ENCODE data around the gene MAPKAPK5.
"Not testable (repeated sequence)": the region's sequence is repeated elsewhere in the genome, so short reads cannot be mapped to it uniquely, and the experiment has no call there.

The MAPKAPK5 gene

GRCh38 chr12:111819191-111820158 lies 22.6 kb upstream of the MAPKAPK5 start:
- intact Hi-C loops (cut with micrococcal nuclease): loop anchor here (10.0 kb wide), 2 partner anchors 65 to 205 kb away; no protein-coding TSS in a partner anchor
- no peaks in the 10 kb centered on the region for H3K36me3 Mint-ChIP-seq (ENCODE audit: low read depth)
- no peak overlapping the region for H3K4me3 Mint-ChIP-seq
- H3K27ac Mint-ChIP-seq: no peak overlapping the region
- no peaks in the 10 kb centered on the region for H3K9me3 Mint-ChIP-seq
- peaks cover 1% of the 10 kb centered on the region for H3K27me3 Mint-ChIP-seq
- peaks cover 28% of the 10 kb centered on the region for H3K4me1 Mint-ChIP-seq (ENCODE audit: low read depth)

GRCh38 chr12:111820828-111821227 lies 21.2 kb upstream of the MAPKAPK5 start:
- not testable (repeated sequence) for H3K27me3 Mint-ChIP-seq; H3K4me3 Mint-ChIP-seq; H3K27ac Mint-ChIP-seq; H3K9me3 Mint-ChIP-seq; H3K36me3 Mint-ChIP-seq (ENCODE audit: low read depth)
- H3K4me1 Mint-ChIP-seq (ENCODE audit: low read depth): peaks cover 30% of the 10 kb centered on the region
- intact Hi-C loops (cut with micrococcal nuclease): loop anchor here (10.0 kb wide), 2 partner anchors 64 to 204 kb away; no protein-coding TSS in a partner anchor

- Mint-ChIP-seq H3K27me3 (peaks cover 1% of the 10 kb centered on the region), H3K36me3 (ENCODE audit: low read depth) (no peaks in the 10 kb centered on the region), H3K4me1 (ENCODE audit: low read depth) (peaks cover 42% of the 10 kb centered on the region), H3K4me3 (peak overlapping the region; percentile 51), H3K9me3 (no peaks in the 10 kb centered on the region), H3K27ac (peak overlapping the region; percentile 77)
- intact Hi-C loops (cut with micrococcal nuclease): loop anchor here (10.0 kb wide), 2 partner anchors 62 to 202 kb away; no protein-coding TSS in a partner anchor
These were observed 19.1 kb upstream of the MAPKAPK5 start for GRCh38 chr12:111822886-111823285.

GRCh38 chr12:111823891-111824290 lies 18.1 kb upstream of the MAPKAPK5 start:
- intact Hi-C loops (cut with micrococcal nuclease): loop anchor here (10.0 kb wide), 2 partner anchors 61 to 201 kb away; no protein-coding TSS in a partner anchor
- Mint-ChIP-seq H3K36me3 (ENCODE audit: low read depth) (no peaks in the 10 kb centered on the region), H3K9me3 (no peaks in the 10 kb centered on the region), H3K4me1 (ENCODE audit: low read depth) (peaks cover 42% of the 10 kb centered on the region), H3K4me3 (no peak overlapping the region), H3K27me3 (peaks cover 1% of the 10 kb centered on the region), H3K27ac (no peak overlapping the region)

GRCh38 chr12:111824312-111824711 lies 17.7 kb upstream of the MAPKAPK5 start:
- H3K9me3 Mint-ChIP-seq; H3K4me3 Mint-ChIP-seq; H3K27ac Mint-ChIP-seq; H3K36me3 Mint-ChIP-seq (ENCODE audit: low read depth); H3K27me3 Mint-ChIP-seq: not testable (repeated sequence)
- intact Hi-C loops (cut with micrococcal nuclease): loop anchor here (10.0 kb wide), 2 partner anchors 60 to 200 kb away; no protein-coding TSS in a partner anchor
- peaks cover 42% of the 10 kb centered on the region for H3K4me1 Mint-ChIP-seq (ENCODE audit: low read depth)

- H3K9me3 Mint-ChIP-seq: no peaks in the 10 kb centered on the region
- H3K27me3 Mint-ChIP-seq: no peaks in the 10 kb centered on the region
- intact Hi-C loops (cut with micrococcal nuclease): loop anchor here (10.0 kb wide), 2 partner anchors 59 to 199 kb away; no protein-coding TSS in a partner anchor
- no peak overlapping the region for H3K4me3 Mint-ChIP-seq
- H3K36me3 Mint-ChIP-seq (ENCODE audit: low read depth): no peaks in the 10 kb centered on the region
- H3K4me1 Mint-ChIP-seq (ENCODE audit: low read depth): peaks cover 42% of the 10 kb centered on the region
- H3K27ac Mint-ChIP-seq: peak overlapping the region; percentile 48
These were observed 16.5 kb upstream of the MAPKAPK5 start for GRCh38 chr12:111825509-111825908.

- Mint-ChIP-seq H3K9me3 (no peaks in the 10 kb centered on the region), H3K36me3 (ENCODE audit: low read depth) (no peaks in the 10 kb centered on the region), H3K27ac (peak overlapping the region; percentile 27), H3K27me3 (no peaks in the 10 kb centered on the region), H3K4me1 (ENCODE audit: low read depth) (peaks cover 40% of the 10 kb centered on the region), H3K4me3 (no peak overlapping the region)
- intact Hi-C loops (cut with micrococcal nuclease): loop anchor here (10.0 kb wide), 2 partner anchors 58 to 198 kb away; no protein-coding TSS in a partner anchor
These were observed 15.7 kb upstream of the MAPKAPK5 start for GRCh38 chr12:111826316-111826715.

- Mint-ChIP-seq H3K4me1 (ENCODE audit: low read depth) (peaks cover 34% of the 10 kb centered on the region), H3K9me3 (no peaks in the 10 kb centered on the region), H3K4me3 (no peak overlapping the region), H3K27me3 (no peaks in the 10 kb centered on the region), H3K36me3 (ENCODE audit: low read depth) (no peaks in the 10 kb centered on the region), H3K27ac (peak overlapping the region; percentile 27)
- intact Hi-C loops (cut with micrococcal nuclease): loop anchor here (10.0 kb wide), 2 partner anchors 58 to 198 kb away; no protein-coding TSS in a partner anchor
These were observed 15.0 kb upstream of the MAPKAPK5 start for GRCh38 chr12:111826992-111827391.

GRCh38 chr12:111827907-111828306 lies 14.1 kb upstream of the MAPKAPK5 start:
- H3K9me3 Mint-ChIP-seq: no peaks in the 10 kb centered on the region
- no peaks in the 10 kb centered on the region for H3K36me3 Mint-ChIP-seq (ENCODE audit: low read depth)
- no peak overlapping the region for H3K4me3 Mint-ChIP-seq
- H3K27me3 Mint-ChIP-seq: no peaks in the 10 kb centered on the region
- intact Hi-C loops (cut with micrococcal nuclease): loop anchor here (10.0 kb wide), 2 partner anchors 57 to 197 kb away; no protein-coding TSS in a partner anchor
- peaks cover 27% of the 10 kb centered on the region for H3K4me1 Mint-ChIP-seq (ENCODE audit: low read depth)
- H3K27ac Mint-ChIP-seq: peak overlapping the region; percentile 48

GRCh38 chr12:111828338-111828979 lies 13.6 kb upstream of the MAPKAPK5 start:
- H3K9me3 Mint-ChIP-seq: no peaks in the 10 kb centered on the region
- H3K27ac Mint-ChIP-seq: peak overlapping the region; percentile 48
- intact Hi-C loops (cut with micrococcal nuclease): loop anchor here (10.0 kb wide), 2 partner anchors 56 to 196 kb away; no protein-coding TSS in a partner anchor
- H3K36me3 Mint-ChIP-seq (ENCODE audit: low read depth): no peaks in the 10 kb centered on the region
- no peak overlapping the region for H3K4me3 Mint-ChIP-seq
- no peaks in the 10 kb centered on the region for H3K27me3 Mint-ChIP-seq
- peaks cover 21% of the 10 kb centered on the region for H3K4me1 Mint-ChIP-seq (ENCODE audit: low read depth)

GRCh38 chr12:111829635-111830034 lies 12.4 kb upstream of the MAPKAPK5 start:
- not testable (repeated sequence) for H3K9me3 Mint-ChIP-seq; H3K27ac Mint-ChIP-seq; H3K36me3 Mint-ChIP-seq (ENCODE audit: low read depth); H3K4me3 Mint-ChIP-seq; H3K27me3 Mint-ChIP-seq
- intact Hi-C loops (cut with micrococcal nuclease): loop anchor here (10.0 kb wide), 2 partner anchors 55 to 195 kb away; no protein-coding TSS in a partner anchor
- H3K4me1 Mint-ChIP-seq (ENCODE audit: low read depth): peaks cover 24% of the 10 kb centered on the region

GRCh38 chr12:111834740-111835386 lies 7.2 kb upstream of the MAPKAPK5 start:
- peaks cover 38% of the 10 kb centered on the region for H3K4me1 Mint-ChIP-seq (ENCODE audit: low read depth)
- H3K4me3 Mint-ChIP-seq: peak overlapping the region; percentile 79
- intact Hi-C loops (cut with micrococcal nuclease); H3K27me3 Mint-ChIP-seq; H3K9me3 Mint-ChIP-seq: not testable (repeated sequence)
- peak overlapping the region; percentile 96 for H3K27ac Mint-ChIP-seq
- peaks cover 11% of the 10 kb centered on the region for H3K36me3 Mint-ChIP-seq (ENCODE audit: low read depth)

GRCh38 chr12:111835531-111836181 lies 6.4 kb upstream of the MAPKAPK5 start:
- intact Hi-C loops (cut with micrococcal nuclease); H3K27me3 Mint-ChIP-seq; H3K9me3 Mint-ChIP-seq: not testable (repeated sequence)
- Mint-ChIP-seq H3K4me3 (peak overlapping the region; percentile 79), H3K36me3 (ENCODE audit: low read depth) (peaks cover 19% of the 10 kb centered on the region), H3K4me1 (ENCODE audit: low read depth) (peaks cover 46% of the 10 kb centered on the region), H3K27ac (peak overlapping the region; percentile 96)
